MCF 10A (cell line): ENCODE results near the gene INPP1. TPM values are rescaled to one million over a fixed set of nuclear protein-coding genes. Genes with fewer than 3 reads are reported as not detected.
A peak's percentile ranks its signal among the peaks of the same experiment; 100 is the strongest.

ENCODE experiments used
- BruUV-seq: library from RNA; stranded (reverse); fragments of 400-500 nt; replicated peaks from 2 replicates; lab custom pipeline; 2021; lab: Mats Ljungman, UMichigan
- CTCF ChIA-PET: fragments of 300-600 bp; sonication (Branson Sonifier 250); formaldehyde crosslinking; extraction: SDS; loops from one replicate; lab custom pipeline; 2021; ENCODE audit warnings: antibody characterized with exemption, inconsistent platforms; lab: Yijun Ruan, JAX
- POLR2A ChIA-PET: fragments of 300-600, 350-650 bp; sonication (Branson Sonifier 250); formaldehyde crosslinking; extraction: SDS; loops from one replicate; lab custom pipeline; 2020; ENCODE audit warnings: antibody characterized with exemption, inconsistent platforms; lab: Yijun Ruan, JAX
- DNase-seq: peaks from one replicate; pipeline ENCODE4 v3.0.0-alpha.2; 2018; ENCODE audit not compliant: unreplicated experiment
- H3K27ac Mint-ChIP-seq: one replicate; pipeline ENCODE4 v1.8.0; 2022; ENCODE audit warnings: mild to moderate bottlenecking, low read depth, mixed read lengths; ENCODE audit not compliant: unreplicated experiment
- H3K27me3 Mint-ChIP-seq: one replicate; pipeline ENCODE4 v1.8.0; 2022; ENCODE audit warnings: mixed read lengths; ENCODE audit not compliant: insufficient read depth, unreplicated experiment
- H3K36me3 Mint-ChIP-seq: one replicate; pipeline ENCODE4 v1.8.0; 2022; ENCODE audit warnings: mild to moderate bottlenecking, moderate library complexity, mixed read lengths; ENCODE audit not compliant: insufficient read depth, unreplicated experiment
- H3K4me1 Mint-ChIP-seq: one replicate; pipeline ENCODE4 v1.8.0; 2022; ENCODE audit warnings: mixed read lengths; ENCODE audit not compliant: insufficient read depth, unreplicated experiment
- H3K4me3 Mint-ChIP-seq: one replicate; pipeline ENCODE4 v1.8.0; 2022; ENCODE audit warnings: mild to moderate bottlenecking, moderate library complexity, mixed read lengths; ENCODE audit not compliant: unreplicated experiment
- H3K9me3 Mint-ChIP-seq: one replicate; pipeline ENCODE4 v1.8.0; 2022; ENCODE audit warnings: mixed read lengths; ENCODE audit not compliant: unreplicated experiment
- intact Hi-C: fragments of 100-400 bp; cut with micrococcal nuclease; formaldehyde crosslinking; loops from 2 replicates; pipeline ENCODE4 v1.14.1; 2022
- total RNA-seq: library from RNA; stranded (reverse); gene quantifications from 2 replicates; pipeline ENCODE4 v1.2.3, GENCODE V29; 2022
- TF ChIP-seq, protein P1 (sequence below): fragments of 200-600 bp; IDR thresholded peaks from one replicate; pipeline ENCODE4 v1.8.0; 2022; ENCODE audit warnings: antibody characterized with exemption, mild to moderate bottlenecking; ENCODE audit not compliant: unreplicated experiment

The INPP1 gene
- total RNA-seq, 1 experiment from 2014 or later = 29.2 TPM

DNA sequence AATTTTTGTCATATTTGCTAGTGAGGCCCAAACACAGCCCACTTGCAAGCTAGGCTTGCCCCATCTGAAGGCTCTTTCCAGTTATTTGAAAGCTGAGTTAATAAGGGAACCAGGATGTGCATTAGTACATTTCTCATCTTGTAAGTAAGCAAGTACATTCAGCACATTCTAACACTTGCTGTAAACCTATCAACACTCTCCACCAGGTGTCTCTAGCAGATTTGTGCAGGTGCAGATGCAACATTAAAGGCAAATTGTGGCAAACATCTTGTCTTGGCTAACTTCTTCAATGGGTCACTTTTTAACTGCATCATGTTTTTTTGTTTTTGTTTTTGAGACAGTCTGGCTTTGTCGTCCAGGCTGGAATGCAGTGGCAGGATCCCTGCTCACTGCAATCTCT is 39.5 kb downstream of the INPP1 start:
- no peak overlapping the region for H3K4me3 Mint-ChIP-seq
- BruUV-seq = no TSS peak
- DNase-seq = peak; percentile 78
- TF ChIP-seq, protein P1, sequence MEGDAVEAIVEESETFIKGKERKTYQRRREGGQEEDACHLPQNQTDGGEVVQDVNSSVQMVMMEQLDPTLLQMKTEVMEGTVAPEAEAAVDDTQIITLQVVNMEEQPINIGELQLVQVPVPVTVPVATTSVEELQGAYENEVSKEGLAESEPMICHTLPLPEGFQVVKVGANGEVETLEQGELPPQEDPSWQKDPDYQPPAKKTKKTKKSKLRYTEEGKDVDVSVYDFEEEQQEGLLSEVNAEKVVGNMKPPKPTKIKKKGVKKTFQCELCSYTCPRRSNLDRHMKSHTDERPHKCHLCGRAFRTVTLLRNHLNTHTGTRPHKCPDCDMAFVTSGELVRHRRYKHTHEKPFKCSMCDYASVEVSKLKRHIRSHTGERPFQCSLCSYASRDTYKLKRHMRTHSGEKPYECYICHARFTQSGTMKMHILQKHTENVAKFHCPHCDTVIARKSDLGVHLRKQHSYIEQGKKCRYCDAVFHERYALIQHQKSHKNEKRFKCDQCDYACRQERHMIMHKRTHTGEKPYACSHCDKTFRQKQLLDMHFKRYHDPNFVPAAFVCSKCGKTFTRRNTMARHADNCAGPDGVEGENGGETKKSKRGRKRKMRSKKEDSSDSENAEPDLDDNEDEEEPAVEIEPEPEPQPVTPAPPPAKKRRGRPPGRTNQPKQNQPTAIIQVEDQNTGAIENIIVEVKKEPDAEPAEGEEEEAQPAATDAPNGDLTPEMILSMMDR = peak; percentile 50
- no peaks in the 10 kb centered on the region for H3K9me3 Mint-ChIP-seq
- intact Hi-C loops = loop anchor here (1.0 kb wide), 3 partner anchors 128 to 421 kb away; no protein-coding TSS in a partner anchor
- ChIA-PET CTCF (interaction anchor here (0.5 to 6.0 kb wide), 53 partner anchors 9 to 506 kb away, joined by 3 to 91 read pairs (median 4); partner anchors contain the start of gene INPP1), POLR2A (interaction anchor here (0.6 to 1.3 kb wide), 3 partner anchors 32 to 153 kb away, joined by 3 to 4 read pairs (median 3); no protein-coding TSS in a partner anchor)
- H3K27me3 Mint-ChIP-seq = no peaks in the 10 kb centered on the region
- H3K36me3 Mint-ChIP-seq = no peaks in the 10 kb centered on the region
- no peak overlapping the region for H3K27ac Mint-ChIP-seq
- H3K4me1 Mint-ChIP-seq = peaks cover 6% of the 10 kb centered on the region

GRCh38 chr2:190387422-190387821 is 44.0 kb downstream of the INPP1 start:
- Mint-ChIP-seq H3K27me3 (peaks cover 14% of the 10 kb centered on the region), H3K9me3 (no peaks in the 10 kb centered on the region), H3K36me3 (no peaks in the 10 kb centered on the region), H3K4me1 (peaks cover 6% of the 10 kb centered on the region), H3K4me3 (no peak overlapping the region), H3K27ac (no peak overlapping the region)
- ChIA-PET CTCF (interaction anchor here (0.7 to 1.1 kb wide), 3 partner anchors 43 to 392 kb away, joined by 3 to 5 read pairs (median 4); no protein-coding TSS in a partner anchor), POLR2A (no interaction called here)
- TF ChIP-seq, protein P1 = no peak
- intact Hi-C loops = no loop called here
- DNase-seq = no peak
- no TSS peak for BruUV-seq

- no peak overlapping the region for H3K4me3 Mint-ChIP-seq
- POLR2A ChIA-PET = interaction anchor here (1.0 kb wide), 1 partner anchor 284 kb away, joined by 4 read pairs; no protein-coding TSS in a partner anchor
- no TSS peak for BruUV-seq
- CTCF ChIA-PET = interaction anchor here (0.6 to 1.7 kb wide), 3 partner anchors 14 to 307 kb away, joined by 3 to 7 read pairs (median 4); no protein-coding TSS in a partner anchor
- intact Hi-C loops = loop anchor here (10.0 kb wide), 1 partner anchor 89 kb away; no protein-coding TSS in a partner anchor
- H3K36me3 Mint-ChIP-seq = no peaks in the 10 kb centered on the region
- peaks cover 54% of the 10 kb centered on the region for H3K27me3 Mint-ChIP-seq
- no peaks in the 10 kb centered on the region for H3K9me3 Mint-ChIP-seq
- DNase-seq = no peak
- H3K4me1 Mint-ChIP-seq = no peaks in the 10 kb centered on the region
- TF ChIP-seq, protein P1 = no peak
- no peak overlapping the region for H3K27ac Mint-ChIP-seq
These were observed 52.9 kb downstream of the INPP1 start for GRCh38 chr2:190396271-190396670.

DNA sequence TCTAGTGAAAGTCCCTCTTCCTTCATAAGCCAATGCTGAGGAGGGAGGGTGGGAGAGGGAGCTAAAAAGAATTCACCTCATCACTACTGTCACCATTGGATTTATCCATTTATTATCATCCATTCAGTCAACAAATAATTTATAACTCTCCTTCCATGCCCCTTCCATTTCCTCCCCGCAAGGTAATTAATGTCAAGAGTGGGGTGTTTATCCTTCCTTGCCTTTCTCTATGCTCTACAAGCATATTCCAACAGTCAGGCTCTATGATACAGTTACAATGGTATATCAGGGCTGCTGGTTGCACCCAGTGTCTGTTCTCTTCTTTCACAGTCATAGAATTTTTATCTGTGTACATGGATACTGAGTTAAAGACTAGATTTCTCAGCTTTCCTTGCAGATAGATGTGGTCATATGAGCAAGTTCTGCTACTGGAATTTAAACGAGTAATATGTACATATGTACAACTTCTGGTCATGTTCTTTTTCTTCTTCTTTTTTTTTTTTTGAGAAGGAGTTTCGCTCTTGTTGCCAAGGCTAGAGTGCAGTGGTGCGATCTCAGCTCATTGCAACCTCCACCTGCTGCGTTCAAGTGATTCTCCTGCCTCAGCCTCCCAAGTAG is 59.7 kb downstream of the INPP1 start:
- no peak for DNase-seq
- Mint-ChIP-seq H3K4me1 (no peaks in the 10 kb centered on the region), H3K36me3 (no peaks in the 10 kb centered on the region), H3K27me3 (peaks cover under 1% of the 10 kb centered on the region), H3K9me3 (no peaks in the 10 kb centered on the region), H3K4me3 (no peak overlapping the region), H3K27ac (no peak overlapping the region)
- ChIA-PET POLR2A (interaction anchor here (0.7 kb wide), 1 partner anchor 156 kb away, joined by 3 read pairs; no protein-coding TSS in a partner anchor), CTCF (interaction anchor here (0.6 kb wide), 1 partner anchor 20 kb away, joined by 3 read pairs; no protein-coding TSS in a partner anchor)
- BruUV-seq = no TSS peak
- TF ChIP-seq, protein P1 = no peak
- intact Hi-C loops = no loop called here
